Thyroid gland (tissue), 4 donors: ENCODE results near the gene FCHO1.

Experiments
- POLR2A ChIP-seq, 2 donors: fragments of 450-650 bp; IDR thresholded peaks; one replicate each; pipeline ENCODE4 v1.6.1; 2017; ENCODE audit warnings: antibody characterized with exemption in 2 of 2, mild to moderate bottlenecking in 2 of 2, moderate library complexity in 1 of 2
- TF ChIP-seq, protein P1 (sequence below), 6 experiments: fragments of 200-600 bp in 3 of 6; fragments of 450-650 bp in 3 of 6; sonication (generic) in 3 of 6; IDR thresholded peaks; one replicate each; pipeline ENCODE4 v1.5.1; 2016 to 2019; ENCODE audit warnings: antibody characterized with exemption in 6 of 6, mild to moderate bottlenecking in 2 of 6, inconsistent platforms in 1 of 6, moderate library complexity in 1 of 6

DNA sequence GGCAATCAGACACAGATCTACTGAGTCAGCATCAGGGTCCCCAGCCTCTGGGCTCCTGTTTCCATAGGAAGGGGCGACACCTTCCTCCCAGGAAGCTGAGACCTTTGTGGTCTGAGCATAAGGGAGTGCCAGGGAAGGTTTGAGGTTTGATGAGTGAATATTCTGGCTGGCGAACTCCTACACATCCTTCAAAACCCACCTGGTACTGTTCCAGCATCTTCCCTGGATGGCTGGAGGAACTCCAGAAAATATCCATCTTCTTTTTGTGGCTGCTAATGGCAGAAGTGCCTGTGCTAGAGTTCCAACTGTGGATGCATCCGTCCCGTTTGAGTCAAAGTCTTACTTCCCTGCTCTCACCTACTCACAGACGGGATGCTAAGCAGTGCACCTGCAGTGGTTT lies 60.8 kb downstream of the FCHO1 start:
- TF ChIP-seq, protein P1, sequence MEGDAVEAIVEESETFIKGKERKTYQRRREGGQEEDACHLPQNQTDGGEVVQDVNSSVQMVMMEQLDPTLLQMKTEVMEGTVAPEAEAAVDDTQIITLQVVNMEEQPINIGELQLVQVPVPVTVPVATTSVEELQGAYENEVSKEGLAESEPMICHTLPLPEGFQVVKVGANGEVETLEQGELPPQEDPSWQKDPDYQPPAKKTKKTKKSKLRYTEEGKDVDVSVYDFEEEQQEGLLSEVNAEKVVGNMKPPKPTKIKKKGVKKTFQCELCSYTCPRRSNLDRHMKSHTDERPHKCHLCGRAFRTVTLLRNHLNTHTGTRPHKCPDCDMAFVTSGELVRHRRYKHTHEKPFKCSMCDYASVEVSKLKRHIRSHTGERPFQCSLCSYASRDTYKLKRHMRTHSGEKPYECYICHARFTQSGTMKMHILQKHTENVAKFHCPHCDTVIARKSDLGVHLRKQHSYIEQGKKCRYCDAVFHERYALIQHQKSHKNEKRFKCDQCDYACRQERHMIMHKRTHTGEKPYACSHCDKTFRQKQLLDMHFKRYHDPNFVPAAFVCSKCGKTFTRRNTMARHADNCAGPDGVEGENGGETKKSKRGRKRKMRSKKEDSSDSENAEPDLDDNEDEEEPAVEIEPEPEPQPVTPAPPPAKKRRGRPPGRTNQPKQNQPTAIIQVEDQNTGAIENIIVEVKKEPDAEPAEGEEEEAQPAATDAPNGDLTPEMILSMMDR (IDR thresholded peaks at IDR 0.05), result no peak
- TF ChIP-seq POLR2A (IDR thresholded peaks at IDR 0.05), result no peak
